ENCODE data around the gene TMEM134. TPM values are rescaled to one million over a fixed set of nuclear protein-coding genes. Genes with fewer than 3 reads are reported as not detected.
A peak's percentile ranks its signal among the peaks of the same experiment; 100 is the strongest.

TMEM134 gene
- total RNA-seq, 1 experiment from 2014 or later, result 52.2 TPM

GRCh38 chr11:67508486-67509121 is 39.6 kb upstream of the TMEM134 start:
- Histone ChIP-seq H3K4me3 (ENCODE audit: low read depth, low read length) (peak overlapping the region; percentile 74), H3K4me1 (peaks cover 63% of the 10 kb centered on the region), H3K36me3 (ENCODE audit: control insufficient read depth, insufficient read depth, low read length) (no peaks in the 10 kb centered on the region), H3K27me3 (replicated peaks; ENCODE audit: control insufficient read depth, insufficient read depth, low read length) (no peaks in the 10 kb centered on the region), H3K9me3 (no peaks in the 10 kb centered on the region)
- no peak for TF ChIP-seq CTCF (IDR thresholded peaks at IDR 0.05; ENCODE audit: insufficient read depth in 1 of 2, low read depth in 1 of 2, low read length in 1 of 2, severe bottlenecking in 1 of 2, unreplicated experiment in 1 of 2)
- ChIA-PET CTCF (no interaction called here), POLR2A (no interaction called here)
- Mint-ChIP-seq H3K4me3 (ENCODE audit: unreplicated experiment) (peak overlapping the region; percentile 99), H3K4me1 (ENCODE audit: low read depth, unreplicated experiment) (peaks cover 50% of the 10 kb centered on the region), H3K36me3 (ENCODE audit: insufficient read depth, unreplicated experiment) (peaks cover 58% of the 10 kb centered on the region), H3K27me3 (ENCODE audit: insufficient read depth, unreplicated experiment) (no peaks in the 10 kb centered on the region), H3K27ac (ENCODE audit: unreplicated experiment) (peak overlapping the region; percentile 100), H3K9me3 (ENCODE audit: unreplicated experiment) (no peaks in the 10 kb centered on the region)
- peak; percentile 100 for DNase-seq
- BruUV-seq (replicated peaks), result no TSS peak
- intact Hi-C loops (cut with micrococcal nuclease; ENCODE audit: unreplicated experiment), result loop anchor here (1.0 to 10.0 kb wide), 9 partner anchors 25 to 394 kb away; partner anchors contain the start of genes AIP, CORO1B, KDM2A and NDUFV1

- Mint-ChIP-seq H3K4me3 (ENCODE audit: unreplicated experiment) (peak within 1 kb of the TSS; percentile 99), H3K9me3 (ENCODE audit: unreplicated experiment) (no peaks in the 10 kb centered on the region), H3K27me3 (ENCODE audit: insufficient read depth, unreplicated experiment) (no peaks in the 10 kb centered on the region), H3K27ac (ENCODE audit: unreplicated experiment) (peak within 1 kb of the TSS; percentile 100), H3K4me1 (ENCODE audit: low read depth, unreplicated experiment) (peaks cover 52% of the 10 kb centered on the region), H3K36me3 (ENCODE audit: insufficient read depth, unreplicated experiment) (peaks cover 58% of the 10 kb centered on the region)
- intact Hi-C loops (cut with micrococcal nuclease; ENCODE audit: unreplicated experiment), result loop anchor here (1.0 to 10.0 kb wide), 9 partner anchors 25 to 393 kb away; partner anchors contain the start of genes AIP, CORO1B, KDM2A and NDUFV1
- Histone ChIP-seq H3K4me3 (ENCODE audit: low read depth, low read length) (peak within 1 kb of the TSS; percentile 74), H3K4me1 (peaks cover 63% of the 10 kb centered on the region), H3K36me3 (ENCODE audit: control insufficient read depth, insufficient read depth, low read length) (no peaks in the 10 kb centered on the region), H3K27me3 (replicated peaks; ENCODE audit: control insufficient read depth, insufficient read depth, low read length) (no peaks in the 10 kb centered on the region), H3K9me3 (no peaks in the 10 kb centered on the region)
- CTCF ChIA-PET, result no interaction called here
- peak; percentile 100 for DNase-seq
- BruUV-seq (replicated peaks), result no TSS peak
- peak in 1 of 2 experiments; percentile 6 for TF ChIP-seq CTCF (IDR thresholded peaks at IDR 0.05; ENCODE audit: insufficient read depth in 1 of 2, low read depth in 1 of 2, low read length in 1 of 2, severe bottlenecking in 1 of 2, unreplicated experiment in 1 of 2)
- POLR2A ChIA-PET, result interaction anchor here (0.5 kb wide), 1 partner anchor 88 kb away, joined by 5 read pairs; no protein-coding TSS in a partner anchor
These were observed 38.9 kb upstream of the TMEM134 start, which contains the start of gene CDK2AP2 for GRCh38 chr11:67507864-67508485. Gene CDK2AP2 (minus strand): TSS chr11:67508162. CDS start chr11:67508082, 80 bp downstream.

GRCh38 chr11:67507242-67507863 is 38.3 kb upstream of the TMEM134 start:
- CTCF ChIA-PET, result no interaction called here

More at GRCh38 chr11:67507242-67507863, 38.3 kb upstream of the TMEM134 start:
- peaks cover 58% of the 10 kb centered on the region for H3K36me3 Mint-ChIP-seq (ENCODE audit: insufficient read depth, unreplicated experiment)
- H3K27me3 ChIP-seq (replicated peaks; ENCODE audit: control insufficient read depth, insufficient read depth, low read length), result no peaks in the 10 kb centered on the region
- peak overlapping the region; percentile 66 for H3K4me3 ChIP-seq (ENCODE audit: low read depth, low read length)
- BruUV-seq (replicated peaks), result TSS peak; percentile 81
- H3K9me3 ChIP-seq, result no peaks in the 10 kb centered on the region
- H3K27me3 Mint-ChIP-seq (ENCODE audit: insufficient read depth, unreplicated experiment), result no peaks in the 10 kb centered on the region
- H3K4me1 Mint-ChIP-seq (ENCODE audit: low read depth, unreplicated experiment), result peaks cover 56% of the 10 kb centered on the region
- peak overlapping the region; percentile 99 for H3K4me3 Mint-ChIP-seq (ENCODE audit: unreplicated experiment)
- peak overlapping the region; percentile 100 for H3K27ac Mint-ChIP-seq (ENCODE audit: unreplicated experiment)
- no peak for TF ChIP-seq CTCF (IDR thresholded peaks at IDR 0.05; ENCODE audit: insufficient read depth in 1 of 2, low read depth in 1 of 2, low read length in 1 of 2, severe bottlenecking in 1 of 2, unreplicated experiment in 1 of 2)
- no peaks in the 10 kb centered on the region for H3K36me3 ChIP-seq (ENCODE audit: control insufficient read depth, insufficient read depth, low read length)
- intact Hi-C loops (cut with micrococcal nuclease; ENCODE audit: unreplicated experiment), result loop anchor here (5.0 to 10.0 kb wide), 4 partner anchors 65 to 393 kb away; partner anchors contain the start of genes CORO1B, KDM2A, PPP1CA and TBC1D10C
- H3K4me1 ChIP-seq, result peaks cover 62% of the 10 kb centered on the region
- no peak for DNase-seq
- POLR2A ChIA-PET, result interaction anchor here (0.5 kb wide), 1 partner anchor 87 kb away, joined by 5 read pairs; no protein-coding TSS in a partner anchor
- no peaks in the 10 kb centered on the region for H3K9me3 Mint-ChIP-seq (ENCODE audit: unreplicated experiment)

All from Caco-2 (cell line).